AG10803 (cell line): Measurements from ENCODE around the gene CRY2.
A peak's percentile ranks its signal among the peaks of the same experiment; 100 is the strongest.

Source experiments
- DNase-seq: peaks from one replicate; pipeline ENCODE4 v3.0.0; 2010; ENCODE audit warnings: low read depth
- H3K4me3 ChIP-seq: 2 replicates; pipeline ENCODE4 v1.5.1; 2011; ENCODE audit warnings: mild to moderate bottlenecking, low read length, control low read depth
- TF ChIP-seq, protein P1 (sequence below): conservative IDR thresholded peaks from 2 replicates; pipeline ENCODE4 v1.5.1; 2011; ENCODE audit warnings: mild to moderate bottlenecking, low read length, control low read depth, inconsistent platforms

CRY2 gene

DNA sequence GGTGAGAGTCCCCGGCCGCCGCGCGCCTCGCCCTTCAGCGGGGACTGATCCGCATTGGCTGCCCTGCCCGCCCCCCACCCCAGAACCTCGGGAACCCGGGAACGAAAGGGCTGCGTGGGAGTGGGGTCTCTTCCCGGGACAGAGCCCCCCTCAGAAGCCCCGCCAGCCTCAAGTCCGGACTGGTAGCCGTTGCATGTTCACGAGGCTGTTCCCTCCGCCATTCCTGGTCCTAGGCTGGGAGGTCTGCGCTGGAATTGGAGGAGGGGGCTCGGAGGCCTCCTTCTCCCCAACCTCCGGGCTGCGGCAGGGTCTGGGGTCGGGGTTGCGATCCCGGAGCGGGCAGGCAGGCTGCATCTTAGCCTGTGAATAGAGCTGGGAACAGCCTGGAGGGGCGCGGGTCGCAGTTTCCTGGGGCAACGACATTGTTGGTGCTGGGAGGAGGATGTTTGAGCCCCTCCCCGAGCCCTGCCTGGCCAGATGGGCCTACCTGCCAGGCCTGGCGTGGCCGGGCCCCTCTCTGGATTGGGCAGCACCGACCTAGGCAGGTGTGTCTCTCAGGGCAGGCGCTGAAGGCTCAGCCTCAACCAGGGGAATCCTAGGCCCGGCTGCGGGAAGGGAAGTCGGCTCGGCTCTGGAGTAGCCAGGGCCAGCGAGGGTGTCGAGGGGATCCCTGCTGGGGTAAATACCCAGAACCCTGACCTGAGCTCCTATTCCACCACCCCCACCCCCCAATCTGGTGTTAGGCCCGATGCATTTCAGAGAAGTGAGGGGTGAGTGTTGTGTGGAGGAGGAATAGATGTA lies 38.8 kb downstream of the CRY2 start:
- H3K4me3 ChIP-seq, result peak overlapping the region; percentile 22; the same call in 1 of the 2 replicates
- DNase-seq, result no peak
- TF ChIP-seq, protein P1, sequence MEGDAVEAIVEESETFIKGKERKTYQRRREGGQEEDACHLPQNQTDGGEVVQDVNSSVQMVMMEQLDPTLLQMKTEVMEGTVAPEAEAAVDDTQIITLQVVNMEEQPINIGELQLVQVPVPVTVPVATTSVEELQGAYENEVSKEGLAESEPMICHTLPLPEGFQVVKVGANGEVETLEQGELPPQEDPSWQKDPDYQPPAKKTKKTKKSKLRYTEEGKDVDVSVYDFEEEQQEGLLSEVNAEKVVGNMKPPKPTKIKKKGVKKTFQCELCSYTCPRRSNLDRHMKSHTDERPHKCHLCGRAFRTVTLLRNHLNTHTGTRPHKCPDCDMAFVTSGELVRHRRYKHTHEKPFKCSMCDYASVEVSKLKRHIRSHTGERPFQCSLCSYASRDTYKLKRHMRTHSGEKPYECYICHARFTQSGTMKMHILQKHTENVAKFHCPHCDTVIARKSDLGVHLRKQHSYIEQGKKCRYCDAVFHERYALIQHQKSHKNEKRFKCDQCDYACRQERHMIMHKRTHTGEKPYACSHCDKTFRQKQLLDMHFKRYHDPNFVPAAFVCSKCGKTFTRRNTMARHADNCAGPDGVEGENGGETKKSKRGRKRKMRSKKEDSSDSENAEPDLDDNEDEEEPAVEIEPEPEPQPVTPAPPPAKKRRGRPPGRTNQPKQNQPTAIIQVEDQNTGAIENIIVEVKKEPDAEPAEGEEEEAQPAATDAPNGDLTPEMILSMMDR, result no peak

- TF ChIP-seq, protein P1, result no peak
- no peak overlapping the region for H3K4me3 ChIP-seq
- DNase-seq, result no peak
Observed at GRCh38 chr11:45886816-45887520, 39.7 kb downstream of the CRY2 start.

DNA sequence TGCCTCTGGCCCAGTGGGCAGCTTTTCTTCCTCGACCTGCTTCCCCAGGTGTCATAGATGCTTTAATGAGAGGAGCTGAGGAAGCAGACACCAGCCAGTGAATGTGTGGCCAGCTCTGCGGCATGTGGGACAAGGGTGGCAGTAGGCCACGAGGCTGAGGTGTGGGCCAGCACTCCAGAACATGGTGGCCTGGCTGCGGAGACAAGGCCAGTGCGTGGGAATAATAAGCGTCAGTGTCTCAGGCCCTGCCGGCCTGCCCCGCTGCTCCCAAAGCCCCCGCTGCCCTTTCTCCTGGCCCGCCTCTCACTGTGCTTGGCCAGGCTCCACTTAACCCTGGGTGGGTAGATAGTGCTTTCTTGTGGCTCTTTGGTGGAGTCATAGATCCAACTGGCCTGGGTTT lies 40.3 kb downstream of the CRY2 start:
- TF ChIP-seq, protein P1, result no peak
- no peak overlapping the region for H3K4me3 ChIP-seq
- no peak for DNase-seq

GRCh38 chr11:45889555-45889954 lies 42.3 kb downstream of the CRY2 start:
- no peak overlapping the region for H3K4me3 ChIP-seq
- TF ChIP-seq, protein P1, result no peak
- no peak for DNase-seq

DNA sequence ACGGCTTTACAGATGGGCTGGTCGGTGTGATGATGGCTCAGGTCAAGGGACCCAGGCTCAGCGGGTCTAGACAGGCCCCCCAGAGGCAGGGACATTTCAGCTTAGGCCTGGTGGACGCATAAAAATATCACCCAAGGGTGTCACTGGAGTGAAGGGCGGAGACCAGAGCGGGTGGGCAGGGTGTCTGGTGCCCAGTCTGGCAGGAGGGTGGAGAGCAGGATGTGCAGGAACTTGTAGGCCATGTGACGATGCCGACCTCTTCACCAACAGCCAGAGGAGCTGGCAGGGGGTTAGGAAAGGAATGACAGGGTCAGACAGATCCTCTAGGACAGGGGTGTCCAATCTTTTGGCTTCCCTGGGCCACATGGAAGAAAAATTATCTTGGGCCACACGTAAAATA lies 42.7 kb downstream of the CRY2 start:
- no peak for DNase-seq
- TF ChIP-seq, protein P1, result no peak
- H3K4me3 ChIP-seq, result no peak overlapping the region

DNA sequence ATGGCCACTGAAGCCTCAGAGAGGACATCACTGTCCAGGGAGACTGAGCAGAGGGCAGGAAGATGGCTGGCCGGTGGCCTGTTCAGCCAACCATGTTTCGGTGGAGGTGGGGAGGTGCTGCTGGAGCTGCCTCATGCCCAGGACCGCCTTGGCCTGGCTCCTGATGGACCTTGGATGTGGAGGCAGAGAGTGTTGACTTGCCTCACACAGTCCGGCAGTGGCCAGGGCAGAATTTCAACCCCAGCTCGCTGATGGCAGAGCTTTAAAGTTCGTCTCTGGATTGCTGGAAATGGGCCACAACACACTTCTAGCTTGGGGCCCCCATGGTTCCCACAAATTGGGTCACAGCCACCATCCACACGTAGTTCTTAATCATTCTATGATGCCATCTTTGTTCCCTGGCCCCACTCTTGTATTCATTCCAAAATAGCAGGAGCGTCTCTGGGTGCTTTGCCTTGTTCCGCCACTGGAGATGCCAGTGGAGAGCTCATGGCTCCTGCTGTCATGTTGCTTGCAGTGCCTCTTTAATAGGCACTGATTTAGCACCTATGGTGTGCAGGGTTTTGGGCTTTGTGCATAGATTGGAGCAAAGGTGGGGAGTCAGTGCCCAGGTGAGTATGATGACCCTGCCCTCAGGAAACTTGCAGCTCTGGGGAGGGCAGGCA lies 43.7 kb downstream of the CRY2 start:
- TF ChIP-seq, protein P1, result no peak
- no peak for DNase-seq
- H3K4me3 ChIP-seq, result no peak overlapping the region
